ENCODE results near the gene TNFAIP8. TPM values are rescaled to one million over a fixed set of nuclear protein-coding genes. Genes with fewer than 3 reads are reported as not detected.

The TNFAIP8 gene
- total RNA-seq, 1 experiment from 2014 or later = 7.3 TPM

- H3K9me3 Mint-ChIP-seq = no peaks in the 10 kb centered on the region
- Histone ChIP-seq H4K8ac (replicated peaks; ENCODE audit: insufficient read length, low read depth, low read length) (no peak overlapping the region), H3K23me2 (ENCODE audit: insufficient read length, low read depth, low read length, poor library complexity, severe bottlenecking) (no peaks in the 10 kb centered on the region)
These were observed 43.4 kb upstream of the TNFAIP8 start for GRCh38 chr5:119312403-119312802.

More at GRCh38 chr5:119312403-119312802, 43.4 kb upstream of the TNFAIP8 start:
- Histone ChIP-seq H2AK5ac (ENCODE audit: insufficient read length, low read length) (no peak overlapping the region), H3K23ac (ENCODE audit: insufficient read length, low read depth, low read length) (no peak overlapping the region), H3T11ph (ENCODE audit: low read length) (no peak overlapping the region), H2BK5ac (ENCODE audit: insufficient read length, low read length) (no peak overlapping the region), H4K20me1 (ENCODE audit: control insufficient read depth, insufficient read depth, insufficient read length) (no peaks in the 10 kb centered on the region), H2AFZ (ENCODE audit: low read length) (no peak overlapping the region), H2BK20ac (ENCODE audit: low read depth, low read length, poor library complexity, severe bottlenecking) (no peak overlapping the region), H3K56ac (ENCODE audit: insufficient read length, low read depth, low read length) (no peak overlapping the region), H3K79me1 (ENCODE audit: insufficient read depth, low read depth, low read length, poor library complexity, severe bottlenecking) (no peaks in the 10 kb centered on the region), H3K79me2 (ENCODE audit: insufficient read depth, low read length) (no peaks in the 10 kb centered on the region), H4K91ac (ENCODE audit: insufficient read length, low read depth, low read length) (no peak overlapping the region), H2BK12ac (ENCODE audit: insufficient read length, low read depth, low read length) (no peak overlapping the region), H2BK15ac (ENCODE audit: low read depth, low read length) (no peak overlapping the region), H2BK120ac (ENCODE audit: low read depth, low read length, poor library complexity, severe bottlenecking) (no peak overlapping the region), H3K9ac (ENCODE audit: extremely low read depth, insufficient read length, low read length) (no peak overlapping the region), H3K14ac (ENCODE audit: insufficient read depth, low read length) (no peak overlapping the region), H3K4me2 (ENCODE audit: insufficient read depth, insufficient read length, low read length) (no peak overlapping the region), H3K9me3 (ENCODE audit: control insufficient read depth, low read depth, low read length) (no peaks in the 10 kb centered on the region), H3K18ac (ENCODE audit: insufficient read length, low read depth, low read length) (no peak overlapping the region), H3K4me1 (ENCODE audit: insufficient read depth, low read length) (no peaks in the 10 kb centered on the region), H3K27ac (ENCODE audit: insufficient read length, low read depth, low read length) (no peak overlapping the region), H3K27me3 (ENCODE audit: insufficient read depth, low read length) (no peaks in the 10 kb centered on the region), H4K5ac (ENCODE audit: insufficient read length, low read depth, low read length) (no peak overlapping the region), H3K4ac (ENCODE audit: low read depth, low read length) (no peak overlapping the region)
- no peak for DNase-seq
- TF ChIP-seq CTCF (conservative IDR thresholded peaks at IDR 0.05) = peak; percentile 46
- no peak overlapping the region; a peak in 1 of 7 replicates for H3K27ac Mint-ChIP-seq
- peaks cover 0 to 6% (median 3%) of the 10 kb centered on the region in 3 experiments; a peak in 4 of 7 replicates for H3K36me3 Mint-ChIP-seq (ENCODE audit: insufficient read depth in 1 of 3, low read depth in 3 of 3)
- WGBS (ENCODE audit: extremely low coverage, insufficient read length, low lambda C conversion rate) = no CpG with 5 or more reads among the region's 5 CpGs
- H3K4me1 Mint-ChIP-seq = peaks cover 2 to 8% of the 10 kb centered on the region in 2 experiments; a peak in 1 of 4 replicates
- no peak overlapping the region for H3K4me3 Mint-ChIP-seq
- no peaks in the 10 kb centered on the region for H3K27me3 Mint-ChIP-seq (ENCODE audit: low read depth)

Data from H9 (cell line).